ENCODE measurements around the gene HMGN1.

DNA sequence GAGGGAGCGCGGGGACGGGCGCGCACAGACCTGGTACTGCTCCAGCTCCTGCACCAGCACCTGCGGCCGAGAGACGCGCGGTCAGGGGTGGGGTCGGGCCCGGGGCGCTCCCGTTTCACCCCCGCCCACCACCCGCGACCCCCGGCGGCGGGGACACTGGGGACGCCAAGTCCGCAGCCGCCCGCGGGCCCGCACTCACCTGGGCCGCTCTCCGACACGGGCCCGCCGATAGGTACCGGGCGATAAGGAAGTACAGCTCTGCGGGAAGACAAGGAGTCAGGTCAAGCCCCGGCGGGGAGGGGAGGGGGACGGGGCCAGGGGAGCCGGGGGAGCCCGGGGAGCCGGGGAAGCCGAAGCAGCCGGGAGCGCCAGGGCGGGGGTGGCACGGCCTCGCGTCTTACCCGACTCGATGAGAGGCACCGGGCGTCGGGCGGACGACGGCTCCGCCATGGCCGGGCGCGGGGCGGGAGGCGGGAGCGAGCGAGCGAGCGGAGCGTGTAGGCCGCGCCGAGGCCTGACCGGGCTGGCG is 35.8 kb downstream of the HMGN1 start:
- TF ChIP-seq, protein P1, sequence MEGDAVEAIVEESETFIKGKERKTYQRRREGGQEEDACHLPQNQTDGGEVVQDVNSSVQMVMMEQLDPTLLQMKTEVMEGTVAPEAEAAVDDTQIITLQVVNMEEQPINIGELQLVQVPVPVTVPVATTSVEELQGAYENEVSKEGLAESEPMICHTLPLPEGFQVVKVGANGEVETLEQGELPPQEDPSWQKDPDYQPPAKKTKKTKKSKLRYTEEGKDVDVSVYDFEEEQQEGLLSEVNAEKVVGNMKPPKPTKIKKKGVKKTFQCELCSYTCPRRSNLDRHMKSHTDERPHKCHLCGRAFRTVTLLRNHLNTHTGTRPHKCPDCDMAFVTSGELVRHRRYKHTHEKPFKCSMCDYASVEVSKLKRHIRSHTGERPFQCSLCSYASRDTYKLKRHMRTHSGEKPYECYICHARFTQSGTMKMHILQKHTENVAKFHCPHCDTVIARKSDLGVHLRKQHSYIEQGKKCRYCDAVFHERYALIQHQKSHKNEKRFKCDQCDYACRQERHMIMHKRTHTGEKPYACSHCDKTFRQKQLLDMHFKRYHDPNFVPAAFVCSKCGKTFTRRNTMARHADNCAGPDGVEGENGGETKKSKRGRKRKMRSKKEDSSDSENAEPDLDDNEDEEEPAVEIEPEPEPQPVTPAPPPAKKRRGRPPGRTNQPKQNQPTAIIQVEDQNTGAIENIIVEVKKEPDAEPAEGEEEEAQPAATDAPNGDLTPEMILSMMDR (conservative IDR thresholded peaks at IDR 0.05; ENCODE audit: low read depth, low read length) = no peak
- TF ChIP-seq EZH2 (IDR thresholded peaks at IDR 0.05; ENCODE audit: low read length, unreplicated experiment) = no peak
- no peak for TF ChIP-seq EZH2phosphoT487 (IDR thresholded peaks at IDR 0.05; ENCODE audit: borderline replicate concordance, low read length)

All from PC-3 (cell line).